NCI-H526 treated with DMSO at 0.1 percent for 48 hours (cell line): Measurements from ENCODE around the gene GGA3.
"Not testable (repeated sequence)": the region's sequence is repeated elsewhere in the genome, so short reads cannot be mapped to it uniquely, and the experiment has no call there.

Experiments used
- DNase-seq: peaks from one replicate; lab custom pipeline; 2025; lab: John Stamatoyannopoulos, UW

Gene GGA3, protein sequence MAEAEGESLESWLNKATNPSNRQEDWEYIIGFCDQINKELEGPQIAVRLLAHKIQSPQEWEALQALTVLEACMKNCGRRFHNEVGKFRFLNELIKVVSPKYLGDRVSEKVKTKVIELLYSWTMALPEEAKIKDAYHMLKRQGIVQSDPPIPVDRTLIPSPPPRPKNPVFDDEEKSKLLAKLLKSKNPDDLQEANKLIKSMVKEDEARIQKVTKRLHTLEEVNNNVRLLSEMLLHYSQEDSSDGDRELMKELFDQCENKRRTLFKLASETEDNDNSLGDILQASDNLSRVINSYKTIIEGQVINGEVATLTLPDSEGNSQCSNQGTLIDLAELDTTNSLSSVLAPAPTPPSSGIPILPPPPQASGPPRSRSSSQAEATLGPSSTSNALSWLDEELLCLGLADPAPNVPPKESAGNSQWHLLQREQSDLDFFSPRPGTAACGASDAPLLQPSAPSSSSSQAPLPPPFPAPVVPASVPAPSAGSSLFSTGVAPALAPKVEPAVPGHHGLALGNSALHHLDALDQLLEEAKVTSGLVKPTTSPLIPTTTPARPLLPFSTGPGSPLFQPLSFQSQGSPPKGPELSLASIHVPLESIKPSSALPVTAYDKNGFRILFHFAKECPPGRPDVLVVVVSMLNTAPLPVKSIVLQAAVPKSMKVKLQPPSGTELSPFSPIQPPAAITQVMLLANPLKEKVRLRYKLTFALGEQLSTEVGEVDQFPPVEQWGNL

DNA sequence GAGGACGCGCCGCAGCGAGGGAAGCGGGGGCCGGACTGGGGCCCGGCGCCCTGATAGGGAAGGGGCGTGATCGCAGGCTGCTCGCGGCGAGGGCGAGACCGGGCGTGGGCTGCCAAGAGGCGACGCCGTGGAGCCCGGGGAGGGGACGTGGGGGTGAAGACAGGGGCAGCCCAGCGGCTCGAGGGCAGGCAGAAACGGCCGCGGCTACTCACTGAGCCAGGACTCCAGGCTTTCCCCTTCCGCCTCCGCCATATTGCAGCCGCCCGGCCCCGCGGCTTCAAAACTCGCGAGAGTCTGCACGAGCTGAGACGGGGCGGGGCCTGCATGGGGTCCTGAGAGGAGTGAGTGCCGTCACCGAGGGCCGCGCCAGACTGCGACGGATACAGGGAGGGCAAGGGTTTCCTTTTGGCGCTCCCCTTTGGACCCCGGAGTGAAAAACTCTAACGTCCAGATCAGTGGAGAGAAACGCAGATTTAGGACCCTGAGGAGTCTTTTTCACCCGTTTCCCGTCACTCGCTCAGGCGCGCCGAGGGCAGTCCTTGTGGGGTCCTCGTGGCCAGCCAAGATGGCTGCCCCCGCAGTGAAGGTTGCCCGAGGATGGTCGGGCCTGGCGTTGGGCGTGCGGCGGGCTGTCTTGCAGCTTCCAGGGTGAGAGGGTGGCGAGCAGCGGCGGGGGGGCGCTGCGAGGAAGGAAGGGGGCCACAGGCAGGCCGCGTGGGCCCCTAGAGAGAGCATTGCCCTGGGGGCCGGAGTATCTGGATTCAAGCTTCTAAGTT, at the start of gene GGA3, which contains the start of gene MRPS7:
GGA3 (minus strand) TSS at position 271 of the 776 bp plus-strand sequence; CDS start at position 252, 19 bp downstream.
MRPS7 (plus strand) TSS at position 544 of the 776 bp plus-strand sequence; CDS start at position 566, 22 bp downstream.
- DNase-seq = peak; percentile 87

DNA sequence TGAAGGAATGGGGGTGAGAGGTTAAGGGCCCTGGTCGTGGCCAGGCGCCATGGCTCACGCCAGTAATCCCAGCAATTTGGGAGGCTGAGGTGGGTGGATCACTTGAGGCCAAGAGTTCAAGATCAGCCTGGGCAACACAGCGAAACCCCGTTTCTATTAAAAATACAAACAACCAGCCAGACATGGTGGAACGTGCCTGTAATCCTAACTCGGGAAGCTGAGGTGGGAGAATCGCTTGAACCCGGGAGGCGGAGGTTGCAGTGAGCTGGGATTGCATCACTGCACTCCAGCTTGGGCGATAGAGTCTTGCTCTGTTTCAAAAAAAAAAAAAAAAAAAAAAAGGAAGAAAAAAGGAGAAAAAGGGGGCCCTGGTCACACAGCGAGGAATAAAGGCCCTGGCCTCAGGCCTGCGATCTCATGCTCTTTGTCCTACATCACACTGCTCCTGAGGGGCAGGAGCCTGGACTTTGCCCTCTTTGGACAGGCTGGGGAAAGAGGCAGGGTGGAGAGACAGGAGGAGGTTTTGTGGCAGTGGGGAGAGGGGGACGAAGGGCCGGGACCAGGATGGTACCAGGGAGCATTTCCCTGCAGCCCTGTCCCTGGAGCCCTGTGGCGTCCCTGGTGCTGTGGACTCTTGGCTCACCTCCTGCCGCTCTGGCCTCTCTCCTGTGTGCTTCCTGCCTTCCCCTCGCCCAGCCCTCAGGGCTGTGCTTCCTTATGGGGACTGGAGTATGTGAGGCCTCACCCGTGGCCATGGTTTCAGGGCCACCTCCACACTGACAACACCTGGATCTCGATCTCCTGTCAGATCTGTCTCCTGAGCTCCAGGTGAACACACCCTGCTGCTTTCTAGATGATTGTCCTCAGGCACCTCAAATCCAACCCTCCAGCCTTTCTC, 47.6 kb upstream of the GGA3 start:
- DNase-seq = no peak

DNA sequence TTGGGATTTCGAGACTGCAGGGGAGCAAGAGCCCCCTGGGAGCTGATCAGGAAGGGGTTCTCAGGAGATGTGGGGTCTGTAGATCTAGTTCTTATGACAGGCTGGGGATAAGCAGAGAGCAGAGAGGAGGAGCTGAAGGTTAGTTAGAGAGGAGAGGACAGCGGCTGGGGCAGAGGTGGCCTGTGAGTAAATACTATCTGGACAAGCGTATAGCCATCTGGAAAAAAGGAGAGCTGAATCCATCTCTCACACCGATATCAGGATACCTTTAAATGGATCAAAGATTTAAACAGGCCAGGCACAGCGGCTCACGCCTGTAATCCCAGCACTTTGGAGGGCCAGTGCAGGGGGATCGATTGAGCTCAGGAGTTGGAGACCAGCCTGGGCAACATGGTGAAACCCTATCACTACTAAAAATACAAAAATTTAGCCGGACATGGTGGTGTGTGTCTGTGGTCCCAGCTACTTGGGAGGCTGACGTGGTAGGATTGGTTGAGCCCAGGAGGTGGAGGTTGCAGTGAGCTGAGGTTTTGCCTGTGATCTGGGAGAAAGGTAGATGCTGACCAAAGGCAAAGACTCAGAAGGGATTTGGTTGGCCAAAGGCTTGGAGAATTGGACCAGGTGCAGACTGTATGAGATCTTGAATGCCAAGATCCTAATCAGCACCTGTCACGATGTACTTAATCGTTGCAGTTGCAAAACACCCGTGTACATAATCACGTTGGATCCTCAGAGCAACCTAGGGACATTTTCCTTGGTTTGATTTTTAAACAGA, 46.7 kb upstream of the GGA3 start:
- DNase-seq = no peak

DNA sequence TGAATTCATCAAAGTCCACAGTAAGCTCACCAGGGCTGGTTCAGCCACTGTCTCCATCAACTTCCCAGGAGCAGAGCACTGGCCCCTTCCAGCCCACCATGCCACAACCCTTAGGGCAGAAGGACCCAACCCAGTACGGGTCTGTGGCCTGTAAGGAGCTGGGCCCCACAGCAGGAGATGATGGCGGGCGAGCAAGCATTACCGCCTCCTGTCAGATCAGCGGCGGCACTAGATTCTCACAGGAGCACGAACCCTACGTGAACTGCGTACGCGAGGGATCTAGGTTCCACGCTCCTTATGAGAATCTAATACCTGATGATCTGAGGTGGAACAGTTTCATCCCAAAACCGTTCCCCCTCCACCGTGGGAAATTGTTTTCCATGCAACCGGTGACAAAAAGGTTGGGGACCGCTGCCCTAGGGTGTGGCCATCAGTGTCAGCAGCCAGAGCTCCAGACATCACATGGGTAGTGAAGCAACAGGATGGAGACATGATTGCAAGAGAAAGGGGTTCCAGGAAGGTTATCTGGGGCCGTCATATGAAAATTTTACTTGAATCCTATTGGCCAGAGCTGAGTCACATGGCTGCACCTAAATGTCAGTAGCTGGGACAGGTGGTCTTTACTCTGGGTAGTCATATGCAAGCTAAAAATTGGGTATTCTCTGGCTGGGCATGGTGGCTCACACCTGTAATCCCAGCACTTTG, 40.2 kb upstream of the GGA3 start:
- no peak for DNase-seq

DNA sequence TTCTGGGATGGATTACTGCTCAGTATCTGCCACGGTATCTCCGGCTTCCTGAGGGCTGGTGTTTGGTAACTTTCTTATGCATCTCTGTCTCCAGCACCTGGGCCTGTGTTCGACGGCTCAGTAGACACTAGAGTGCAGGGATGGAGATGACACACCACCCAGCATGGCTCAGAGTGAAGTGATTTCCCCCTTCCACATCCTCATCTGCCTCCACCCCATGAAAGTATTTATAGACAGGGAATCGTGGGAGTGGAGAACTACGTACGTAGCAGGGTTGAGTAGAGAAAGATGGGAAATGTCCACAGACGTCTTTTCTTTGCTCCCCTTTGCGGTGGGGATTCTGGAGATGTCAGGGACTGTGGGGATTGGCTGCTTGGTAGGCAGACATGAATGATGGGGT, 39.6 kb upstream of the GGA3 start:
- DNase-seq = no peak

DNA sequence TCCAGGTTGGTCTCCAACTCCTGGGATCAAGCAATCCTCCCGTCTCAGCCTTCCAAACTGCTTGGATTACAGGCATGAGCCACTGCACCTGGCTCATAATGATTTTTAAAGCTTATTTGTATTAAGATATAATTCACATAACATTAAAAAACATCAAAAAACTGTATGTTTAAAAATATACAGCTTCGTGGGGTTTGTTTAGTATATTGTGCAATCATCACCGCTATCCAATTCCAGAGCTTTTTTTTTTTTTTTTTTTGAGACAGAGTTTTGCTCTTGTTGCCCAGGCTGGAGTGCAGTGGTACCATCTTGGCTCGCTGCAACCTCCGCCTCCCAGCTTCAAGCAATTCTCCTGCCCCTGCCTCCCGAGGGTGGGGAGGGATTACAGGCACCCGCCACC, 38.9 kb upstream of the GGA3 start:
- DNase-seq = no peak

DNA sequence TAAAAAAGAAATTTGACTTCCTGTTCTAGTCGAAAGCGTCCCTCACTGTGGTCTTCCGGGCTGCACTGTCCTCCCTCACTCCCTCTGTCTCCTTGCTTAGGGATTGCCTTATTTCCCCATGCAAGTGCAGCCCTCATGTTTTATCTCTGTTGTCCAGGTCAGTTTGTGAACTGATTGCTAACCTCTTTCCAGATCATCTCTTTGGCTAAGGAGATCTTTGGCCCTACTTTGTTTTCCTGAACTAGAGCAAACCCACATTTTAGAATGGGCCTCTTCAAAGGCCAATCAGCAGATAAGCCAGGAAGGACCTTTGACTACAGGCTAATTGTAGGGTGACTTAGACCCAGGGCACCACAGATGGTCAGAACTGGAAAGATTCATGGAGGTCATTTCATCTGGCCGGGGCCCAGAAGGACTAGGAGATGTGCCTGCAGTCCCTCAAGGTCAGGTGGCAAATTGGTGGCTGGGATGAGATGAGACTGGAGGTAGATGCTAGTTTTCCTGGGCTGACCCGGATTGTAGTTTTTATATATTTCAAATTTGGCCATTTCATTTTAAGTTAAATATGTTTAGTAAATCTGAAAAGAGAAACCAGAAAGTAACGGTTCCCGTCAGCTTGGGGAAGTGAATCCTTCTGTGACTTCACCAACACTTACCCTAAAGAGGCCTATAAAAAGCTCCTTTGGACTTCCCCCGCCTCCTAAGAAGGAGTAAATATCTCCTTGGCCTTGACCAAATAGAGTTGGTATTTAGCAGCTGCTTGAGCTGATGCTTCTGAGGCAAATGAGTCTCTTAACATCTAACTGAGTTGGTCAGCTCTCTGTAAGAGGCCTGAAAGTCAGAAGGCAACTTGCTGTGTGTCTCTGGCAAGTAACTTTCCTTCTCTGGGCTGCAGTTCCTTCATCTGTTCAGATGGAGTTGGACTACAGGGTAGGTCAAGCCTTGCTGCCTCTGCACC, 34.1 kb upstream of the GGA3 start:
- no peak for DNase-seq

DNA sequence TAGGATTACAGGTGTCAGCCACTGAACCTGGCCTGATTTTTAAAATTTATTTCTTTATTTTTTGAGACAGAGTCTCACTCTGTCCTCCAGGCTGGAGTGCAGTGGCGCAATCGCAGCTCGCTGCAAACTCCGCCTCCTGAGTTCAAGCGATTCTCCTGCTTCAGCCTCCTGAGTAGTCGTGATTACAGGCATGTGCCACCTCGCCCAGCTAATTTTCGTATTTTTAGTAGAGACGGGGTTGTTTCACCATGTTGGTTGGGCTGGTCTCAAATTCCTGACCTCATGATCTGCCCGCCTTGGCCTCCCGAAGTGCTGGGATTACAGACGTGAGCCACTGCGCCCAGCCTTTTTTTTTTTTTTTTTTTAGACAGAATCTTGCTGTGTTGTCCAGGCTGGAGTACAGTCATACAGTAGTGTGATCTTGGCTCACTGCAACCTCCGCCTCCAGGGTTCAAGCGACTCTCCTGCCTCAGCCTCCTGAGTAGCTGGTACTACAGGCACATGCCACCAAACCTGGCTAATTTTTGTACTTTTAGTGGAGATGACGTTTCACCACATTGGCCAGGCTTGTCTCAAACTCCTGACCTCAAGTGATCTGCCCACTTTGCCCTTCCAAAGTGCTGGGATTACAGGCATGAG, 31.5 kb upstream of the GGA3 start:
- DNase-seq = not testable (repeated sequence)

DNA sequence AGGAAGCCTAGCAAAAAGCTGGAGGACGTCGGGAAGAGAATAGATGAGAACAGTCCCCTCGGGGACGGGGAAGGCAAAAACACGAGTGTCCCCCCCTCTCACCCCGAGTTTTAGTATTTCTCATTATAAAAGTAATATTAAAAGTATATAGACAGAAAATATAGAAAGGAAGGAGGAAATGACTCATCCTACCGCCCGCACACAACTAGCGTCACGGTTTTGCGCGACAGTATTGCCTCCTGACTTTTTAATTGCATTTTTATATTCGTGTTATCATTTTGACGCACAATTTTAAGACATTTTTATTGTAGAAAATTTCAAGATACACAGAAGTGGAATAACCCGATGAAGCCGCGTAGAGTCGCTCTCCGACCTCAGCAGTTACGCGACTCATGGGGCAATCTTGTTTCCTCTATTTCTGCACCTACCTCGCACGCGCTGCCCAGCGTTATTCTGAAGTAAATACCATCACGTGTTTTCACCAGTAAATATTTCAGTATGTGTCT, 28.5 kb upstream of the GGA3 start:
- DNase-seq = peak; percentile 52

DNA sequence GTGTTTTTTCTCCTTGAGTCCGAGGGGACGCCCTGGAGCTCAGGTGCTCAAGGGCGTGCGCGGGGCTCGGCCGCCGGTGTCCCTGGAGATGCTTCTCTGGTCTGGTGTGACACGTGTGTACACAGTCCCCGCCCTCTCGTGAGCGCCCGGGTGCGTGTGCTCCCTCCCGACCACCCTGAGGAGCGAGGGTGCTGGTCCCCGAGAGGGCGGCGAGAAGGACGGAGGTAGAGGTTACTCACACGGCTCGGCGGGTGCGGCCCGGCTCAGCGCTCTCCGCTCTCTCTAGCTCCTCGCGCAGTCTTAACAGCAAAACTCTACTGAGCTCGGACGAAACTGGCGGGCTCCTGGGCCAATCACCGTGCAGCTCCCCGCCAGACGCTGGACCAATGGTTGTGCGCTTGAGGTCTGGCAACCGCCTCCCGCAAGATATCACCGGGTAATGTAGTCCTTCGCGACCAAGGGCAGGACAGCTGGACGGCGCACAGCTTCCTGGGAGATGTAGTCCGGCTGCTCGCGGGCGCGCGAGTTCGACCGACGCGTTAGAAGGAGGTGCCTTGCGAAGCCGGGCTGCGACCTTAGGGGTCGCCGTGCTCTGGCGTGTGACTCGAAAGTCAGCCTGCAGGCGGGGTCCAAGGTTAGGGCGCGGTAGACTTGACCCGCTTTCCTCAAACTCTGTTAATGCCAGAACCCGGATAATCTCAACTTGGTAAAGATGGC, 27.9 kb upstream of the GGA3 start, which contains the start of gene SLC25A19:
SLC25A19 (minus strand) TSS at position 319 of the 717 bp plus-strand sequence. CDS start 2,669 bp downstream, outside the sequence.
- DNase-seq = peak; percentile 98

DNA sequence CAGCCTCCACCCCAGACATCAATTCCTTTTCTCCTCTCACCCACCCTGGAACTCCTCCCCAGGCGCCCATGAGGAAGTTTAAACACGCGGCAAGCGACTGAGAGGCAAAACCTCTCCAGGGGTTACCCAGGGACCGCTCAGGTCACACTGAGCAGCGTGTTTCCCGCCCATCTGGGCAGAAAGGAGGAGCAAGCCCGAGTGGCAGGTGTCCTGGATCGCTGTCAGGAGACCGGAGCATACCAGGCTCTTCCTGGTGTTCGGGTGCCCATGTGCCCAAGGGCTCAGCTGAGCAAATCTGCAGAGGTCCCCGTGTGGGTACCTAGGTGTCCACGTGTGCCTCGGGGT, 27.3 kb upstream of the GGA3 start:
- peak; percentile 66 for DNase-seq

DNA sequence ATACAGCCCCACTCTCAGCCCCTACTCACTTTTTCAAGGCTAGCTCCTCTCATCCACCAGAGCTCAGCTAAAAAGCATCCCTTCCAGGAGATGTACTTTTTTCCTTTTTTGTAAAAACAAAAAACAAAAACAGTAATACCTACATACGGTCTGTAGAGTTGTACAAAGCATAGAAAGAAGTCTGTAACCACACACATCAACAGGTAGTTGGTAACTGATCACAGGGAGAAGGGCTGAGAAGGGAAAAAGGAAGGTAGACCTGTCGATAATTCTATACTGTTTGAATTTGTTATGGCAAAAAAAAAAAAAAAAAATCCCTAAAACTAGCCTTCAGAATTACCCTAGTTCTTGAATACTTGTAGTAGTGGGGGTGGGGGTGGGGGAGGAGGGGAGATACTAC, 27.0 kb upstream of the GGA3 start:
- DNase-seq = no peak

DNA sequence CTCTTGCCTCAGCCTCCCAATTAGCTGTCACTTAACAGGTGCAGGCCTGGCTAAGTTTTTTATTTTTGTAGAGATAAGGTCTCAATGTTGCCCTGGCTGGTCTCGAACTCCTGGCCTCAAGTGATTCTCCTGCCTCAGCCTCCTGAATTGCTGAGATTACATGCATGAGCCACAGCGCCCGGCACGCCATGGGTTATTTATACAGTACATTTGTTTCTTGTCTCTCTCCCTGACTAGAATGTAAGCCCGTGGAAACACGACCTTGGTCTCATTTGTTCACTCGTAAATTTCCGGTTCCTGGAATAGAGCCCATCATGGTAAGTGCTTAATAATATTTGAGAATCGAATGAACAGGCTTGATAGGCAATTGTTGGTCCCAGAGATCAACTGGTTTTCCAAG, 25.8 kb upstream of the GGA3 start:
- DNase-seq = no peak

DNA sequence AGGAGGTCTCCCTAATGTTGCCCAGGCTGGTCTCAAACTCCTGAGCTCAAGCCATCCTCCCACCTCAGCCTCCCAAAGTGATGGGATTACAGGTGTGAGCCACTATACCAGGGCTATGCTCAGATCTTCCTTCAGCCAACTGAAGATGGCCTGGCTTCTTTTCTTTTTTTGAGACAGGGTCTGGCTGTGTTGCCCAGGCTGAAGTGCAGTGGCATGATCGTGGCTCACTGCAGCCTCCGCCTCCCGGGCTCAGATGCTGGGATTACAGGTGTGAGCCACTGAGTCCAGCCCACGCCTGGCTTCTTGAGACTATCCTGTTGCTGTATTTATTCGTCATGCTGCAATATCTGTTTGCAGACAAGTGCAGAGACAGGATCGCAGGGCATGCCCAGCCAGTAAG, 23.7 kb upstream of the GGA3 start:
- DNase-seq = no peak

DNA sequence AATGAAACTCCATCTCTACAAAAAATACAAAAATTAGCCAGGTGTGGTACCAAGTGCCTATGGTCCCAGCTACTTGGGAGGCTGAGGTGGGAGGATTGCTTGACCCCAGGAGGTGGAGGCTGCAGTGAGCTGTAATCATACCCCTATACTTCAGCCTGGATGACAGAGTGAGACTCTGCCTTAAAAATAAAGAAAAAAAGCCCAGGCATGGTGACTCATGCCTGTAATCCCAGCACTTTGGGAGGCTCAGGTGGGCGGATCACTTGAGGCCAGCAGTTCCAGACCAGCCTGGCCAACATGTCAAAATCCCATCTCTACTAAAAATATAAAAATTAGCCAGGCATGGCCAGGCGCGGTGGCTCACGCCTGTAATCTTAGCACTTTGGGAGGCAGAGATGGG, 18.8 kb upstream of the GGA3 start:
- not testable (repeated sequence) for DNase-seq

DNA sequence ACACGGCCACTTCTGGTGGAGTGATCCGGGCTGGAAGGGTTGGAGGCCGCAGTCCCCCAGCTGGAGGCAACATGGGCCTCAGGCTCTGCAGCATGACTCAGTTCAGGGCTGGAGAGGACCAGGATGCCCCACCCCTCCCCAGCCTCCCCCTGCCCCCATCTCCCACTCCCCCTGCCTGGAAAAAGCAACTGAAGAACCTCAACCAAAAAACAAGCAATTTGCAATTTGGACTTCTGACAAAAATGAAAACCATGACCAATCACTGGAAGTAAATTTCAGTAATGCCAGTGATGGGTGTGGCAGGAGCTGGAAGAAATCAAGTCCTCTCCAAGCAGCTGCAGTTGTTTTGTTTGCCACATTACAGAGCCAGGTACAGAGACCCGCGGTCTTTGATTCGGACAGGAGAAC, 16.3 kb upstream of the GGA3 start:
- no peak for DNase-seq

DNA sequence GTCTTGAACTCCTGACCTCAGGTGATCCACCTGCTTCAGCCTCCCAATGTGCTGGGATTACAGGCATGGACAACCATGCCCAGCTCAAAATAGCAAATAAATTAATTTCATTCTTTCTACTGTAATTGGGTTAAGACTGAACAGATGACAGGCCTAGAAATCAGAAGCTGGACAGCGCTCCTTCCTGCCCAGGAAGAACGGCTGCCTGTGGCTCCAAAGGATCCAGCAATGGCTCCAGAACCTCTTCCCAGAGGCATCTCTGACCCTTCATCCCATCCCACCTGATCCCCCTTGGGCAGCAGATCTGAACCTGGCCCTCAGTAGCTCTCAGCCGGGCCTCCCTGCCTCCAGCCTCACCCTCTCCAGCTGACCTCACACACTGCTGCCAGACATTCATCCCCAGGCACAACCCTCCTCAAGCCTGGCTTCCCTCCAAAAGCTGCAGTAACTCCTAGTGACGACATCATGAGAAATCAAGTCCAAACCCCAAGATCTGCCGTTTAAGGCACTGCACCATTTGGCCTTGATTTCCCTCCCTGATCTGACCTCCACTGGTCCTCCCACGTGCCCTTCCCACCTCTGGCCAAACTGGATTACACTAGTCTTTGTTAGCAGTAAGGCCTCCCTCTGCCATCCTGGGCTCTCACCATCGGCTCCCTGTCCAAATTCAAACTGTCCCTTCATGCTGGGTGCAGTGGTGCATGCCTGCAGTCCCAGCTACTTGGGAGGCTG, 12.7 kb upstream of the GGA3 start:
- no peak for DNase-seq
